Fibroblast of peridontal ligament (primary cell): Measurements from ENCODE around the gene VDAC1.
"Not testable (repeated sequence)": the region's sequence is repeated elsewhere in the genome, so short reads cannot be mapped to it uniquely, and the experiment has no call there.

Experiments
- DNase-seq: peaks from one replicate; pipeline ENCODE4 v3.0.0-alpha.2; 2010; ENCODE audit errors: extremely low read depth

The VDAC1 gene, protein sequence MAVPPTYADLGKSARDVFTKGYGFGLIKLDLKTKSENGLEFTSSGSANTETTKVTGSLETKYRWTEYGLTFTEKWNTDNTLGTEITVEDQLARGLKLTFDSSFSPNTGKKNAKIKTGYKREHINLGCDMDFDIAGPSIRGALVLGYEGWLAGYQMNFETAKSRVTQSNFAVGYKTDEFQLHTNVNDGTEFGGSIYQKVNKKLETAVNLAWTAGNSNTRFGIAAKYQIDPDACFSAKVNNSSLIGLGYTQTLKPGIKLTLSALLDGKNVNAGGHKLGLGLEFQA

DNA sequence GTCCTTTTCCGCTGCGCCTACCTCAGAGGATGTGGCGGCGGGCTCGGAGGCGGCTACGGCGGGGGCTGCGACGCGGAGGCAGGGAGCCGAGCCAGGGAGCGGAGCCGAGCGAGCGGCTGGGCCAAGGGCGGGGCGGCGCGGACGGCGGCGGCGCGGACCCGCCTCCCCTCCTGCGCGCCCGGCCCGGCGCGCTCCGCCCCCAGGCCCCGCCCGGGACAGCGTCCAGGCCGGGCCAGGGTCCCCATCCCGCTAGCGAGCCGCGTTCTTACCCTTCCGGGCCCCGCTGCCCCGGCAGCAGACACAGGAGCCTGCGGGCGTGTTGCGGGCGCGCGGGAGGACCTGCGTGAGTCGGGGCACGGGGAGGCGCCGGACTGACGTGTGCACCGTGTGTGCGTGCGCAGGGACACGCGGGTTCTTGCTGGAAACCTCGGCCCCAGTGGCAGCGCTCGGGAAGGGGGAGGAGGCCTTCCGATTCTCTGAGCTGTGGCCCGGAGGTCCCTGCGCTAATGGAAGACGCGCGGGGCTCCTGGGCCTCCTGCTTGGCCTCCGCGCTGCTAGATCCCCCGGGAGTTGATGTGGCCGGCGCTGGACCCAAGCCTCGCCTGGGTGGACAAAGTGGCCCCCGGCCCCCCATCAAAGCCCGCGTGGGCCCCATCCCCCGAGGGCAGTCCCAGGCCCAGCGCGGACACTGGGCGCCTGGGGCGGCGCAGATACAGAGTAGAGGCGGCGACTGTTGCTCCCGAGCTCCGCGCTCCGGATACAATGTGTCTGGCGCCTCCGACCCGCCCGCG, at the start of gene VDAC1:
TSS of gene VDAC1 (minus strand) at position 350 of the 791 bp plus-strand sequence. CDS start 11,963 bp downstream, outside the sequence.
- peak; percentile 84 for DNase-seq

- no peak for DNase-seq
These were observed 49.1 kb upstream of the VDAC1 start for GRCh38 chr5:134053840-134054338.

GRCh38 chr5:134053314-134053839, 48.6 kb upstream of the VDAC1 start:
- no peak for DNase-seq

GRCh38 chr5:134051305-134051704, 46.5 kb upstream of the VDAC1 start:
- DNase-seq, result no peak

GRCh38 chr5:134048864-134049263, 44.1 kb upstream of the VDAC1 start:
- no peak for DNase-seq

- no peak for DNase-seq
These were observed 42.9 kb upstream of the VDAC1 start for GRCh38 chr5:134047687-134048056.

DNA sequence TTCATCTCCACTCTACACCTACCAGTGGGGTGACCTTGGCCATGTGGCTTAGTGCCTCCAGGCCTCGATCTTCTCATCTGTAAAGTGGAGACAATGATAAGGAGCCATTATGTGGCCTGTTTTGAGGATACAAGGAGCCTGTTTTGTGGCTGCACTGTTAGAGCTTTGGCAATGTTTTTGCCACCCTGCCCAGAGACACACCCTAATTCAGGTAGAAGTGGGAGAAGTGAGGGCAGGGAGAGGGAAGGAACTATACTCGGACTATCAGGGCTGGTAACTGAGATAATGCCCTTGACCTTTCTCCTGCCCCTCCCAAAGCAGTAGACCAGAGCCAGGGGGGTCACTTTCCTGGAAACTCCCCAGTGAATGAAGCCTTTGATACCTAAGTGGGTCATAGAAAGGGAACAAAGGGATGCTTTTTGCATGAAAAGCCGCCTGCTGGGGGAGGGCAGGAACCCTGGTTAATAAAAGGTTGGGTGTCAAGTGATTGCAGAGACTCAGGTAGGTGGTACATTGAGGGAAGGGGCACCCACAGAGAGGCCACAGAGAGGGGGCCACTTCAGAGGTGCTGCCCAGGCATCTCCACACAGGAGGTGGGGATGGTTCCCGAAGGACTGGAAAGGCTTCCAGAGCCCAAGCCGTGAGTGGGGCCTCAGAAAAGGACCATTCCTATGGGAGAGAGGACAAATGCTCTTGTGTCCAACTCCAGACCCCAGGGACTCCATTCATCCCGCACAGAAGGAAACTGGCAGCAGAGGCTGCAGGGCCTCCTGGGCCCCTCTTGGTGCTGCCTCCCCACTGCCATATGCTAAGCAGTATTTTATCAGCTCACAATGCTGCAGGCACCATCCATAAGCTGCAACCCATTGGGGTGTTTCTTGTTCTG, 42.3 kb upstream of the VDAC1 start:
- DNase-seq, result no peak

- no peak for DNase-seq
These were observed 41.6 kb upstream of the VDAC1 start for GRCh38 chr5:134046330-134046729.

- DNase-seq, result no peak
These were observed 39.3 kb upstream of the VDAC1 start for GRCh38 chr5:134043793-134044792.

- DNase-seq, result no peak
These were observed 37.0 kb upstream of the VDAC1 start for GRCh38 chr5:134041570-134042411.

DNA sequence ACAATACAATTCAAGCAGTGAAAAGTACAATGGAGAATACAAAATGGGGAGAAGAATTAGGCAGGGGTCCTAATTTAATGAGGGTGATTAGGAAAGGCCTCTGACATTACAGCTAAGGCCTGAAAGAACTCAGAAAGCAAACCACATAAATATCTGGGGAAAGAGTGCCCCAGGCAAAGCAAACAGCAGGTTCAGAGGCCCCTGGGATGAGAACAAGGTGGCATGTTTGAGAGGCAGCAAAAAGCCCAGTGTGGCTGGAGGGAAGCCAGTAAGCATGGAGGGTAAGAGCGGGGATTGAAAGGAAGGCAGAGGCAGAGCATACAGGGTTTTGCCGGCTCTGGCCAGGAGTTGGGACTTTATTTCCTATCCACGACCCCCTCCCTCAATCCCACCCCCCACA, 33.4 kb upstream of the VDAC1 start:
- DNase-seq, result no peak

DNA sequence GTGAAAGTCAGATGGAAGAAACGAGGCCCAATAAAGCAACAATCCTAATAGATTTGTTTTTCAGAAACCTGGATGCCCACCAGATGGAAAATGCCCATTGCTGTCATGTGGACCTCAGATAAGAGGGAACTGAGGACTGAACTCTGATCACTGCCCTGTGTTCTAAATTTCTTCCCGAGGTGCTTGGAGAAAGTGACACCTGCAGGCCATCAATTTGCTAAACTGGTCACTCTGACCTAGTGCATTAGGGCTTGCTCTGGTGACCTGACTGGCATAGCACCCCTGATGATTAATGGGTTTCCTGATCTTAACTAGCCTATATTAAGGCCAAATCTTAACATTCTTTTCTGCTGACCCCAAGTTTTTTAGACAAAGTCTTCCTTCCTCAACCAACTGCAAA, 32.4 kb upstream of the VDAC1 start:
- DNase-seq, result no peak

DNA sequence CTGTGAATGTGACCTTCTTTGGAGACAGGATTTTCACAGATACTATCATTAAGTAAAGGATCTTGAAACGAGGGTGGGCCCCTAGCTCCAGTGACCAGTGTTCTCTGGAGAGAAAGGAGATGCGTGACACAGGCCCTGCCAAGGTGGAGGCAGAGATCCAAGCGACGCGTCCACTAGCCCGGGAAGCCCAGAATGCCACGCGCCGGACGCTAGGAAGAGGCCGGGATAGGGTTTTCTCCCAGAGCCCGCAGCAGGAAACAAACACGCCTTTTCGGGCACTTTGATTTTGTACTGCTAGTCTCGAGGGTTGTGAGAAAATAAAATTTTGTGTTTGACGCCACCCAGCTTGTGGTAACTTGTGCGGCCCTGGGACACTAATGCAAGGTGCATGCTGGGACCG, 29.6 kb upstream of the VDAC1 start:
- no peak for DNase-seq

- DNase-seq, result not testable (repeated sequence)
These were observed 25.7 kb upstream of the VDAC1 start for GRCh38 chr5:134030303-134030964.

DNA sequence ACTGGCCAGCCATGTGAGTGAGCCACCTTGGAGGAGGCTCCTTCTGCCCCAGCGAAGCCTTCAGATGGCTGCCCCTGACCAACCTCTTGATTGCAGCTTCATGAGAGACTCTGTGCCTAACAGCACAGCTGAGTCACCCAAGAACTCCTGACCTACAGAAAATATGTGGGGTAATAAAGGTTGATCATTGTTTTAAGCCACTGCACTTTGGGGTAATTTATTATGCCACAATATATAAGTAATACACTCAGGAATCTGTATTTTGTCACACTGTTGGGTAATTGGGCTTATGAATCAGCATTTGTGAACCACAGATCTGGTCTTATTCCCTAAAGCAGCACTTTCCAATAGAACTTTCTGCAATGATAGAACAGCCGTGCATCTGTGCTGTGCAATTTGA, 24.4 kb upstream of the VDAC1 start:
- peak; percentile 95 for DNase-seq

DNA sequence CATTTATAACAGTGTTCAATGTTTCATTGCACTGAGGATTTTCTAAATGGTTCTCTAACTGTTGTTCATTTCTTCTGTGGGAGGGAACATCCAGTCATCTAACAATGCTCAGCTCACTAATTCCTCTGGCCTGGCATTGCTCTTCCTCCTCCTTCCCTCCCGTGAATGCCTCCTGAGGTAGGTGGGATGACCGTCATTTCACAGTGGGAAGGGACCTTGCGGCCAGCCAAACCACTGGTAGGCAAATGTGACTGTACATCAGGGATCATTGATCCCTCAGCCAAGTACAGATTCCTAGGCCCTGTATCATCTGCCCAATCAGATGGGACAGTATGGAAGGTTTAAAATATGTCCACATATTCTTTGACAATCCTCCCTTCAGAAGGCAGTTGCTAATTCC, 23.7 kb upstream of the VDAC1 start:
- no peak for DNase-seq

DNA sequence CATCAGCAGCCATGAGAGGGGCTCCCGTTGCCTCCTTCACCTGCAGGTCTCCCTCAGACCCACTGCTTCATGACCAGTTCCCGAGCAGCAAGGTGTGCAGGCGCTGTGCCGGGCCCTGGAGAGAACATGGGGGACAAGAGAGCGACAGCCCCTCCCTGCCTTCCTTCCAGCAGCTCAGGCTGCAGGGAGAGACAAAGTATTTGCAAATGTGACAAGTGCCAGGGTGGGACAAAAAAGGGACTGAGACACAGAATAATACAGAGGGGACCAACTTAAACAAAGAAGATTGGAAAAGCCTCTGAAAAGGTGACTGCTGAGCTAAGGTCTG, 22.5 kb upstream of the VDAC1 start:
- DNase-seq, result no peak

GRCh38 chr5:134026521-134027287, 21.9 kb upstream of the VDAC1 start:
- DNase-seq, result peak; percentile 34

DNA sequence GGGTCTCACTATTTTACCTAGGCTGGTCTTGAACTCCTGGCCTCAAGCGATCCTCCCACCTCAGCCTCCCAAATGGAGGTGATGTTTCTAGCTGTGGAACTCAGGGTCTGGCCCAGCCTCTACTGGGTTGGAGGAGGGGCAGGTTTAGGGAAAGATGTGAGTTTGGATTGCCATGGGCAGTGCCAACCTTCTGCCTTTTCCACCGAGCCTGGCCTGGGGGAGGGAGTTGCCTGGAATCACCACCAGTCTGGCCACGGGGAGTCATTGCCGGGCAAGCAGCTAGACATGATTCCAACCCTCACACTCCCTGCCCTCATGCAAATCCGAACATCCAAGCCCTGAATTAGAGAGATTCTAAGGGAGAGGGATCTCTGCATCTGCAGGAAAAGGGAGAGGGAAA, 21.0 kb upstream of the VDAC1 start:
- DNase-seq, result no peak
